Liver (tissue), 3 donors: ENCODE data around the gene TMC1.

Experiments used
- CTCF ChIP-seq: fragments of 150-350 bp; IDR thresholded peaks from 2 replicates; pipeline ENCODE4 v1.5.1; 2017; ENCODE audit warnings: improper control_type of control experiment, low read depth, low read length; ENCODE audit not compliant: missing input control
- EGR1 ChIP-seq, 2 donors: IDR thresholded peaks; 2 replicates each; pipeline ENCODE4 v1.6.1; 2016 to 2018; ENCODE audit warnings: antibody characterized with exemption in 2 of 2, low read depth in 2 of 2
- FOXA1 ChIP-seq: IDR thresholded peaks from 2 replicates; pipeline ENCODE4 v1.6.1; 2016; ENCODE audit warnings: antibody characterized with exemption
- GABPA ChIP-seq, 2 donors: IDR thresholded peaks in 1 of 2; conservative IDR thresholded peaks in 1 of 2; 2 replicates each; pipeline ENCODE4 v1.6.1; 2016; ENCODE audit warnings: antibody characterized with exemption in 2 of 2, mild to moderate bottlenecking in 1 of 2, moderate library complexity in 1 of 2
- HNF4A ChIP-seq, 2 donors: conservative IDR thresholded peaks; 2 replicates each; pipeline ENCODE4 v1.6.1; 2016; ENCODE audit warnings: antibody characterized with exemption in 2 of 2, mild to moderate bottlenecking in 2 of 2
- JUND ChIP-seq, 2 donors: IDR thresholded peaks; 2 replicates each; pipeline ENCODE4 v1.6.1; 2016; ENCODE audit warnings: antibody characterized with exemption in 2 of 2
- NR2F2 ChIP-seq: IDR thresholded peaks from 2 replicates; pipeline ENCODE4 v1.6.1; 2016; ENCODE audit warnings: antibody characterized with exemption
- RAD21 ChIP-seq, 2 donors: IDR thresholded peaks; 2 replicates each; pipeline ENCODE4 v1.6.1; 2016; ENCODE audit warnings: antibody characterized with exemption in 2 of 2, mild to moderate bottlenecking in 2 of 2
- SP1 ChIP-seq: IDR thresholded peaks from 2 replicates; pipeline ENCODE4 v1.6.1; 2018; ENCODE audit warnings: antibody characterized with exemption, mild to moderate bottlenecking
- TAF1 ChIP-seq: conservative IDR thresholded peaks from 2 replicates; pipeline ENCODE4 v1.6.1; 2016; ENCODE audit warnings: antibody characterized with exemption, mild to moderate bottlenecking
- YY1 ChIP-seq: IDR thresholded peaks from 2 replicates; pipeline ENCODE4 v1.6.1; 2016; ENCODE audit warnings: antibody characterized with exemption, mild to moderate bottlenecking
- TF ChIP-seq, protein P1 (sequence below): IDR thresholded peaks from 2 replicates; pipeline ENCODE4 v1.6.1; 2016; ENCODE audit warnings: antibody characterized with exemption
- TF ChIP-seq, protein P2 (sequence below): IDR thresholded peaks from 2 replicates; pipeline ENCODE4 v1.6.1; 2016; ENCODE audit warnings: antibody characterized with exemption, mild to moderate bottlenecking
- TF ChIP-seq, protein P3 (sequence below): IDR thresholded peaks from 2 replicates; pipeline ENCODE4 v1.6.1; 2016; ENCODE audit warnings: antibody characterized with exemption
- donor health status: healthy.
- donor health status: healthy.

GRCh38 chr9:72589667-72590521 is 68.5 kb downstream of the TMC1 start:
- no peak for TF ChIP-seq CTCF
- no peak for TF ChIP-seq YY1
- TF ChIP-seq JUND (IDR thresholded peaks at IDR 0.05), result no peak
- no peak for TF ChIP-seq NR2F2
- peak in 1 of 2 donors; percentile 35 for TF ChIP-seq HNF4A (conservative IDR thresholded peaks at IDR 0.05)
- TF ChIP-seq RAD21 (IDR thresholded peaks at IDR 0.05), result no peak
- no peak for TF ChIP-seq EGR1 (IDR thresholded peaks at IDR 0.05; ENCODE audit: low read depth in 2 of 2)
- TF ChIP-seq, protein P1, sequence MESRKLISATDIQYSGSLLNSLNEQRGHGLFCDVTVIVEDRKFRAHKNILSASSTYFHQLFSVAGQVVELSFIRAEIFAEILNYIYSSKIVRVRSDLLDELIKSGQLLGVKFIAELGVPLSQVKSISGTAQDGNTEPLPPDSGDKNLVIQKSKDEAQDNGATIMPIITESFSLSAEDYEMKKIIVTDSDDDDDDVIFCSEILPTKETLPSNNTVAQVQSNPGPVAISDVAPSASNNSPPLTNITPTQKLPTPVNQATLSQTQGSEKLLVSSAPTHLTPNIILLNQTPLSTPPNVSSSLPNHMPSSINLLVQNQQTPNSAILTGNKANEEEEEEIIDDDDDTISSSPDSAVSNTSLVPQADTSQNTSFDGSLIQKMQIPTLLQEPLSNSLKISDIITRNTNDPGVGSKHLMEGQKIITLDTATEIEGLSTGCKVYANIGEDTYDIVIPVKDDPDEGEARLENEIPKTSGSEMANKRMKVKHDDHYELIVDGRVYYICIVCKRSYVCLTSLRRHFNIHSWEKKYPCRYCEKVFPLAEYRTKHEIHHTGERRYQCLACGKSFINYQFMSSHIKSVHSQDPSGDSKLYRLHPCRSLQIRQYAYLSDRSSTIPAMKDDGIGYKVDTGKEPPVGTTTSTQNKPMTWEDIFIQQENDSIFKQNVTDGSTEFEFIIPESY, result no peak
- no peak for TF ChIP-seq TAF1
- TF ChIP-seq, protein P2, sequence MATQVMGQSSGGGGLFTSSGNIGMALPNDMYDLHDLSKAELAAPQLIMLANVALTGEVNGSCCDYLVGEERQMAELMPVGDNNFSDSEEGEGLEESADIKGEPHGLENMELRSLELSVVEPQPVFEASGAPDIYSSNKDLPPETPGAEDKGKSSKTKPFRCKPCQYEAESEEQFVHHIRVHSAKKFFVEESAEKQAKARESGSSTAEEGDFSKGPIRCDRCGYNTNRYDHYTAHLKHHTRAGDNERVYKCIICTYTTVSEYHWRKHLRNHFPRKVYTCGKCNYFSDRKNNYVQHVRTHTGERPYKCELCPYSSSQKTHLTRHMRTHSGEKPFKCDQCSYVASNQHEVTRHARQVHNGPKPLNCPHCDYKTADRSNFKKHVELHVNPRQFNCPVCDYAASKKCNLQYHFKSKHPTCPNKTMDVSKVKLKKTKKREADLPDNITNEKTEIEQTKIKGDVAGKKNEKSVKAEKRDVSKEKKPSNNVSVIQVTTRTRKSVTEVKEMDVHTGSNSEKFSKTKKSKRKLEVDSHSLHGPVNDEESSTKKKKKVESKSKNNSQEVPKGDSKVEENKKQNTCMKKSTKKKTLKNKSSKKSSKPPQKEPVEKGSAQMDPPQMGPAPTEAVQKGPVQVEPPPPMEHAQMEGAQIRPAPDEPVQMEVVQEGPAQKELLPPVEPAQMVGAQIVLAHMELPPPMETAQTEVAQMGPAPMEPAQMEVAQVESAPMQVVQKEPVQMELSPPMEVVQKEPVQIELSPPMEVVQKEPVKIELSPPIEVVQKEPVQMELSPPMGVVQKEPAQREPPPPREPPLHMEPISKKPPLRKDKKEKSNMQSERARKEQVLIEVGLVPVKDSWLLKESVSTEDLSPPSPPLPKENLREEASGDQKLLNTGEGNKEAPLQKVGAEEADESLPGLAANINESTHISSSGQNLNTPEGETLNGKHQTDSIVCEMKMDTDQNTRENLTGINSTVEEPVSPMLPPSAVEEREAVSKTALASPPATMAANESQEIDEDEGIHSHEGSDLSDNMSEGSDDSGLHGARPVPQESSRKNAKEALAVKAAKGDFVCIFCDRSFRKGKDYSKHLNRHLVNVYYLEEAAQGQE, result no peak
- no peak for TF ChIP-seq SP1
- no peak for TF ChIP-seq GABPA (IDR thresholded peaks at IDR 0.05 in 1 of 2, conservative IDR thresholded peaks at IDR 0.05 in 1 of 2)
- TF ChIP-seq FOXA1, result no peak
- TF ChIP-seq, protein P3, sequence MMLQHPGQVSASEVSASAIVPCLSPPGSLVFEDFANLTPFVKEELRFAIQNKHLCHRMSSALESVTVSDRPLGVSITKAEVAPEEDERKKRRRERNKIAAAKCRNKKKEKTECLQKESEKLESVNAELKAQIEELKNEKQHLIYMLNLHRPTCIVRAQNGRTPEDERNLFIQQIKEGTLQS, result no peak
